Chondrocyte (in vitro differentiated cells): ENCODE data around the gene AFTPH. TPM values are rescaled to one million over a fixed set of nuclear protein-coding genes. Genes with fewer than 3 reads are reported as not detected.

ENCODE experiments used
- DNase-seq: peaks from one replicate; pipeline ENCODE4 v3.0.0; 2021; ENCODE audit warnings: mixed read lengths, low spot score
- H3K27ac Mint-ChIP-seq: one replicate; pipeline ENCODE4 v1.8.0; 2021; ENCODE audit warnings: mild to moderate bottlenecking, moderate library complexity, mixed read lengths; ENCODE audit not compliant: unreplicated experiment
- H3K27me3 Mint-ChIP-seq: 2 replicates; pipeline ENCODE4 v1.8.0; 2021; ENCODE audit warnings: low read depth, mixed read lengths
- H3K36me3 Mint-ChIP-seq: 2 replicates; pipeline ENCODE4 v1.8.0; 2021; ENCODE audit warnings: low read depth, mixed read lengths
- H3K4me1 Mint-ChIP-seq: 2 replicates; pipeline ENCODE4 v1.8.0; 2021; ENCODE audit warnings: low read depth, mild to moderate bottlenecking, mixed read lengths
- H3K4me3 Mint-ChIP-seq: one replicate; pipeline ENCODE4 v1.8.0; 2021; ENCODE audit warnings: mild to moderate bottlenecking, moderate library complexity, mixed read lengths; ENCODE audit not compliant: unreplicated experiment
- H3K9me3 Mint-ChIP-seq: 2 replicates; pipeline ENCODE4 v1.8.0; 2021; ENCODE audit warnings: low read depth, mixed read lengths
- CTCF ChIP-seq: fragments of 200-600 bp; sonication (generic); IDR thresholded peaks from 2 replicates; pipeline ENCODE4 v1.5.0; 2021; ENCODE audit warnings: antibody characterized with exemption, mild to moderate bottlenecking, moderate library complexity
- total RNA-seq: library from RNA; stranded (reverse); gene quantifications from 3 replicates; pipeline ENCODE4 v1.2.1, GENCODE V29; 2021

AFTPH gene
- total RNA-seq, 1 donor from 2014 or later: 17.3 TPM

- no peak for DNase-seq
- Mint-ChIP-seq H3K9me3 (no peaks in the 10 kb centered on the region), H3K4me3 (no peak overlapping the region), H3K27me3 (peaks cover 21% of the 10 kb centered on the region), H3K36me3 (no peaks in the 10 kb centered on the region), H3K27ac (no peak overlapping the region), H3K4me1 (peaks cover 19% of the 10 kb centered on the region)
- no peak for TF ChIP-seq CTCF
Observed at GRCh38 chr2:64498438-64498837, 25.7 kb upstream of the AFTPH start.

- Mint-ChIP-seq H3K9me3 (no peaks in the 10 kb centered on the region), H3K4me1 (peaks cover 3% of the 10 kb centered on the region), H3K36me3 (no peaks in the 10 kb centered on the region), H3K27ac (no peak overlapping the region), H3K4me3 (no peak overlapping the region), H3K27me3 (peaks cover 21% of the 10 kb centered on the region)
- no peak for TF ChIP-seq CTCF
- no peak for DNase-seq
Observed at GRCh38 chr2:64500549-64500948, 23.6 kb upstream of the AFTPH start.

- no peaks in the 10 kb centered on the region for H3K4me1 Mint-ChIP-seq
- peaks cover 21% of the 10 kb centered on the region for H3K27me3 Mint-ChIP-seq
- no peak overlapping the region for H3K4me3 Mint-ChIP-seq
- DNase-seq: no peak
- no peak for TF ChIP-seq CTCF
- no peak overlapping the region for H3K27ac Mint-ChIP-seq
- no peaks in the 10 kb centered on the region for H3K9me3 Mint-ChIP-seq
- no peaks in the 10 kb centered on the region for H3K36me3 Mint-ChIP-seq
Observed at GRCh38 chr2:64501946-64502345, 22.2 kb upstream of the AFTPH start.

- H3K4me3 Mint-ChIP-seq: no peak overlapping the region
- no peaks in the 10 kb centered on the region for H3K36me3 Mint-ChIP-seq
- no peaks in the 10 kb centered on the region for H3K9me3 Mint-ChIP-seq
- no peak for DNase-seq
- no peaks in the 10 kb centered on the region for H3K4me1 Mint-ChIP-seq
- peaks cover 19% of the 10 kb centered on the region for H3K27me3 Mint-ChIP-seq
- no peak overlapping the region for H3K27ac Mint-ChIP-seq
- TF ChIP-seq CTCF: no peak
Observed at GRCh38 chr2:64502860-64503259, 21.3 kb upstream of the AFTPH start.

- Mint-ChIP-seq H3K27me3 (peaks cover 6% of the 10 kb centered on the region), H3K9me3 (no peaks in the 10 kb centered on the region), H3K4me3 (no peak overlapping the region), H3K36me3 (no peaks in the 10 kb centered on the region), H3K27ac (no peak overlapping the region), H3K4me1 (no peaks in the 10 kb centered on the region)
- no peak for TF ChIP-seq CTCF
- no peak for DNase-seq
Observed at GRCh38 chr2:64504774-64505720, 19.1 kb upstream of the AFTPH start.
